GM23338 (cell line): Measurements from ENCODE around the gene VTCN1. TPM values are rescaled to one million over a fixed set of nuclear protein-coding genes. Genes with fewer than 3 reads are reported as not detected.
A peak's percentile ranks its signal among the peaks of the same experiment; 100 is the strongest.

Experiments used
- ATAC-seq: fragments of 200-7000 bp; cut with Tn5 transposase; 3 replicates; pipeline ENCODE4 v1.9.1; 2020
- DNase-seq: peaks from one replicate; pipeline ENCODE4 v3.0.0-alpha.2; 2015; ENCODE audit warnings: low spot score
- H2AFZ ChIP-seq: fragments of 200-600 bp; sonication (generic); 2 replicates; pipeline ENCODE4 v1.8.0; 2016; ENCODE audit warnings: antibody characterized with exemption, mild to moderate bottlenecking, moderate library complexity
- H3F3A ChIP-seq: fragments of 200-600 bp; sonication (generic); replicated peaks from 2 replicates; pipeline ENCODE4 v1.8.0; 2017; ENCODE audit warnings: antibody characterized with exemption, mixed run types, low read depth
- H3K27ac ChIP-seq: fragments of 200-600 bp; sonication (generic); 2 replicates; pipeline ENCODE4 v1.6.1; 2016; ENCODE audit warnings: low read depth
- H3K27me3 ChIP-seq: fragments of 200-600 bp; sonication (generic); 2 replicates; pipeline ENCODE4 v1.8.0; 2016; ENCODE audit warnings: mild to moderate bottlenecking, mixed run types, moderate library complexity; ENCODE audit not compliant: insufficient read depth
- H3K36me3 ChIP-seq: fragments of 200-600 bp; sonication (generic); 2 replicates; pipeline ENCODE4 v1.8.0; 2016; ENCODE audit warnings: mild to moderate bottlenecking; ENCODE audit not compliant: insufficient read depth
- H3K4me1 ChIP-seq: fragments of 200-600 bp; sonication (generic); 2 replicates; pipeline ENCODE4 v1.8.0; 2016; ENCODE audit warnings: mild to moderate bottlenecking, moderate library complexity; ENCODE audit not compliant: insufficient read depth
- H3K4me2 ChIP-seq: fragments of 200-600 bp; sonication (generic); 2 replicates; pipeline ENCODE4 v1.7.1; 2017; ENCODE audit warnings: mixed run types
- H3K4me3 ChIP-seq: fragments of 200-600 bp; sonication (generic); 2 replicates; pipeline ENCODE4 v1.6.1; 2016; ENCODE audit warnings: mixed run types
- H3K79me2 ChIP-seq: fragments of 200-600 bp; sonication (generic); replicated peaks from 2 replicates; pipeline ENCODE4 v1.8.0; 2017; ENCODE audit warnings: mild to moderate bottlenecking; ENCODE audit not compliant: insufficient read depth
- H3K9me2 ChIP-seq: fragments of 200-600 bp; sonication (generic); 2 replicates; pipeline ENCODE4 v1.8.0; 2017; ENCODE audit not compliant: insufficient read depth
- H4K20me1 ChIP-seq: fragments of 200-600 bp; sonication (generic); replicated peaks from 2 replicates; pipeline ENCODE4 v1.8.0; 2017; ENCODE audit warnings: mild to moderate bottlenecking; ENCODE audit not compliant: insufficient read depth
- H3K27ac Mint-ChIP-seq: 2 replicates; pipeline ENCODE4 v1.8.0; 2020; ENCODE audit warnings: inconsistent platforms, mild to moderate bottlenecking, moderate library complexity, mixed read lengths
- H3K27me3 Mint-ChIP-seq: 3 replicates; pipeline ENCODE4 v1.8.0; 2022; ENCODE audit warnings: low read depth, mild to moderate bottlenecking, moderate library complexity, mixed read lengths, inconsistent platforms; ENCODE audit not compliant: insufficient read depth, poor library complexity
- H3K36me3 Mint-ChIP-seq: 3 replicates; pipeline ENCODE4 v1.8.0; 2021; ENCODE audit warnings: low read depth, mild to moderate bottlenecking, inconsistent platforms, moderate library complexity, mixed read lengths
- H3K4me1 Mint-ChIP-seq: 3 replicates; pipeline ENCODE4 v1.8.0; 2020; ENCODE audit warnings: mild to moderate bottlenecking, inconsistent platforms, mixed read lengths
- H3K4me3 Mint-ChIP-seq: 3 replicates; pipeline ENCODE4 v1.8.0; 2021; ENCODE audit warnings: moderate library complexity, mild to moderate bottlenecking, inconsistent platforms, mixed read lengths
- H3K9me3 Mint-ChIP-seq: 3 replicates; pipeline ENCODE4 v1.8.0; 2020; ENCODE audit warnings: moderate library complexity, mild to moderate bottlenecking, inconsistent platforms, mixed read lengths
- CTCF ChIP-seq, 2 experiments: fragments of 200-600 bp in 1 of 2; sonication (generic) in 1 of 2; conservative IDR thresholded peaks; 2 replicates each; pipeline versions ENCODE4 v1.5.1 to v1.6.1; 2016 to 2017; ENCODE audit warnings: antibody characterized with exemption in 2 of 2, low read depth in 2 of 2, mild to moderate bottlenecking in 2 of 2, moderate library complexity in 1 of 2
- ETS1 ChIP-seq: IDR thresholded peaks from 2 replicates; pipeline ENCODE4 v1.6.1; 2016; ENCODE audit warnings: antibody characterized with exemption
- EZH2 ChIP-seq: fragments of 200-600 bp; sonication (generic); IDR thresholded peaks from one replicate; pipeline ENCODE4 v1.8.0; 2017; ENCODE audit warnings: antibody characterized with exemption, mild to moderate bottlenecking, low read depth; ENCODE audit not compliant: unreplicated experiment
- EZH2phosphoT487 ChIP-seq: fragments of 200-600 bp; sonication (generic); IDR thresholded peaks from one replicate; pipeline ENCODE4 v1.8.1; 2018; ENCODE audit warnings: antibody characterized with exemption; ENCODE audit not compliant: unreplicated experiment
- NANOG ChIP-seq: IDR thresholded peaks from 2 replicates; pipeline ENCODE4 v1.6.1; 2016; ENCODE audit warnings: antibody characterized with exemption, borderline replicate concordance
- POLR2AphosphoS5 ChIP-seq: IDR thresholded peaks from 2 replicates; pipeline ENCODE4 v1.6.1; 2016; ENCODE audit warnings: antibody characterized with exemption, low read depth
- REST ChIP-seq: IDR thresholded peaks from one replicate; pipeline ENCODE4 v1.6.1; 2018; ENCODE audit warnings: antibody characterized with exemption; ENCODE audit not compliant: unreplicated experiment
- STAT1 ChIP-seq: IDR thresholded peaks from one replicate; pipeline ENCODE4 v1.6.1; 2016; ENCODE audit warnings: antibody characterized with exemption; ENCODE audit not compliant: unreplicated experiment
- ZNF114 ChIP-seq: fragments of 250-450 bp; sonication (Bioruptor Pico); IDR thresholded peaks from 2 replicates; pipeline ENCODE4 v1.5.0; 2020; ENCODE audit warnings: mild to moderate bottlenecking, moderate library complexity
- ZNF331 ChIP-seq: fragments of 250-450 bp; sonication (Bioruptor Pico); IDR thresholded peaks from 2 replicates; pipeline ENCODE4 v1.5.0; 2020; ENCODE audit warnings: low read depth, mild to moderate bottlenecking, moderate library complexity
- ZNF462 ChIP-seq: fragments of 250-450 bp; sonication (Bioruptor Pico); IDR thresholded peaks from 2 replicates; pipeline ENCODE4 v1.5.0; 2020; ENCODE audit warnings: mild to moderate bottlenecking, moderate library complexity
- polyA plus RNA-seq: library from polyadenylated mRNA; unstranded; fragments of >200 nt; fragmentation: Nextera tagmentation; extraction: Ambion mirVana; gene quantifications from 2 replicates; pipeline ENCODE4 v1.2.1, GENCODE V29; 2016
- total RNA-seq: library from RNA; depleted of rRNA; stranded (reverse); fragments of >200 nt; shearing (Covaris generic); gene quantifications from 2 replicates; pipeline ENCODE4 v1.2.3, GENCODE V29; 2014

The VTCN1 gene
- total and polyA plus RNA-seq, 2 experiments from 2014 or later = not detected

GRCh38 chr1:117176579-117176978 lies 34.1 kb downstream of the VTCN1 start (continued):
- TF ChIP-seq EZH2 (no peak), ZNF114 (CRISPR knock-in tag) (no peak), POLR2AphosphoS5 (no peak), ZNF331 (CRISPR knock-in tag) (no peak), CTCF (conservative IDR thresholded peaks at IDR 0.05; ENCODE audit: low read depth in 2 of 2) (no peak), EZH2phosphoT487 (no peak), ETS1 (no peak), NANOG (no peak), STAT1 (no peak)

GRCh38 chr1:117174851-117175250 lies 35.9 kb downstream of the VTCN1 start:
- Histone ChIP-seq H2AFZ (0 out of 2 replicates have a peak overlapping the region, but pooled peaks have one; percentile 2), H3K4me1 (peaks cover 8% of the 10 kb centered on the region), H3K4me2 (no peak overlapping the region), H3K36me3 (no peaks in the 10 kb centered on the region), H3K27ac (peak overlapping the region; percentile 77; the same call in 1 of the 2 replicates), H3K27me3 (no peaks in the 10 kb centered on the region), H4K20me1 (no peaks in the 10 kb centered on the region), H3K4me3 (no peak overlapping the region), H3K79me2 (no peaks in the 10 kb centered on the region), H3F3A (no peaks in the 10 kb centered on the region), H3K9me2 (peaks cover 7% of the 10 kb centered on the region; the same call in 1 of the 2 replicates)
- peaks cover 24% of the 10 kb centered on the region for H3K4me1 Mint-ChIP-seq
- peak; percentile 67 for ATAC-seq
- H3K4me3 Mint-ChIP-seq = no peak overlapping the region
- peak; percentile 74 for DNase-seq
- no peaks in the 10 kb centered on the region for H3K36me3 Mint-ChIP-seq
- H3K9me3 Mint-ChIP-seq = no peaks in the 10 kb centered on the region
- peak overlapping the region; percentile 81 for H3K27ac Mint-ChIP-seq
- peaks cover 2% of the 10 kb centered on the region for H3K27me3 Mint-ChIP-seq
- TF ChIP-seq ZNF331 (CRISPR knock-in tag) (no peak), REST (no peak), EZH2 (no peak), ETS1 (no peak), ZNF462 (CRISPR knock-in tag) (0 out of 2 replicates have a peak, but pooled peaks have one; percentile 32)
